Measurements from ENCODE around the gene DICER1.

The DICER1 gene

DNA sequence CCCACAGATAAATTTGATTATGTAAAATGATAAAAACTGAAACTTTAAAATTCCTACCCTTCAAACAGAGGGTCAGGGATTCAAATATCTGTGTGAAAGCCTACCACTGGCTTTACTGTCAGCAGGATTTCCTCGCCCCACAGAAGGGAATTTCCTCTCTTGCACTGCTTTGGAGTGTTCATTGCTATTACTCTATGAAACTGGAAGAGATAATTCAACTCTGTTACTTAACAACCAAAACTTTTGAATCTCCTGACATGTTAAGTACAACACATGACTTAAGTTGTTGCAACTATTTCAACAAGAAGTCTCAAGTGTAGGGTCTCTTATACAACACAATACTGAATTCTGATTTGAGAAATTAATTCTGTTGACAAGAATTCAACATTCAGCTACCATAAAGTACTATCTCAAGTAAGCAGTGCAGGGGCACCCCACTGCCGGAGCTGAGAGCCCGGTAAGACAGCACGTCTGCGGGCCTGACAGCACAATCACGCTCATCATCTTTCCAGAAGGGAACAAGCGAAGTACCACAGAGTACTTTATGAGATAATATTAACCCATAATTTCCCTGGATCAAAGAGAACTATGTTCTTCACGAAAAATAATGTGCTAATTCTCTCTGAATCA, 22.9 kb downstream of the DICER1 start:
- TF ChIP-seq, protein P1, sequence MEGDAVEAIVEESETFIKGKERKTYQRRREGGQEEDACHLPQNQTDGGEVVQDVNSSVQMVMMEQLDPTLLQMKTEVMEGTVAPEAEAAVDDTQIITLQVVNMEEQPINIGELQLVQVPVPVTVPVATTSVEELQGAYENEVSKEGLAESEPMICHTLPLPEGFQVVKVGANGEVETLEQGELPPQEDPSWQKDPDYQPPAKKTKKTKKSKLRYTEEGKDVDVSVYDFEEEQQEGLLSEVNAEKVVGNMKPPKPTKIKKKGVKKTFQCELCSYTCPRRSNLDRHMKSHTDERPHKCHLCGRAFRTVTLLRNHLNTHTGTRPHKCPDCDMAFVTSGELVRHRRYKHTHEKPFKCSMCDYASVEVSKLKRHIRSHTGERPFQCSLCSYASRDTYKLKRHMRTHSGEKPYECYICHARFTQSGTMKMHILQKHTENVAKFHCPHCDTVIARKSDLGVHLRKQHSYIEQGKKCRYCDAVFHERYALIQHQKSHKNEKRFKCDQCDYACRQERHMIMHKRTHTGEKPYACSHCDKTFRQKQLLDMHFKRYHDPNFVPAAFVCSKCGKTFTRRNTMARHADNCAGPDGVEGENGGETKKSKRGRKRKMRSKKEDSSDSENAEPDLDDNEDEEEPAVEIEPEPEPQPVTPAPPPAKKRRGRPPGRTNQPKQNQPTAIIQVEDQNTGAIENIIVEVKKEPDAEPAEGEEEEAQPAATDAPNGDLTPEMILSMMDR (IDR thresholded peaks at IDR 0.05; ENCODE audit: insufficient read depth, low read depth, low read length, missing control alignments): no peak
- no peak overlapping the region for H3K4me3 ChIP-seq (ENCODE audit: low read depth, low read length)
- DNase-seq (ENCODE audit: low read depth): no peak

- no peak for DNase-seq (ENCODE audit: low read depth)
- H3K4me3 ChIP-seq (ENCODE audit: low read depth, low read length): no peak overlapping the region
- TF ChIP-seq, protein P1 (IDR thresholded peaks at IDR 0.05; ENCODE audit: insufficient read depth, low read depth, low read length, missing control alignments): no peak
These were observed 24.0 kb downstream of the DICER1 start for GRCh38 chr14:95133282-95133681.

DNA sequence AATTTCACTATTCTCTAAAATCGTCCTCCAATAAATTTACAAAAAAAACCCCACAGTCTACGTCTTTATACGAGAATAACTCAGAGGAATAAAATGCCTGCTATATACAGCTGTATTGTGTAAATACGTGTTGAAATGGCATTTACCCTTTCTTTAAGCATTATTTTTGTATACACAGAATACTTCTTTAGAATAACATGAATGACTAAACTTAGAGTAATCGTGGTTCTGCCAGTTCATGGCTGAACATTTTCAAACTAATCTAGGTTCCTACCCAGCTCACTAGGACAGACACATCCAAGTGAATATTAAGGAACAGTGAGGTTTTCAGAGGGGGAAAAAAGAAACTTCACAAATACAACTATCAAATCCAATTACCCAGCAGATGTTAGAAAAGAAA, 24.6 kb downstream of the DICER1 start:
- no peak for DNase-seq (ENCODE audit: low read depth)
- no peak overlapping the region for H3K4me3 ChIP-seq (ENCODE audit: low read depth, low read length)
- TF ChIP-seq, protein P1 (IDR thresholded peaks at IDR 0.05; ENCODE audit: insufficient read depth, low read depth, low read length, missing control alignments): no peak

- no peak overlapping the region for H3K4me3 ChIP-seq (ENCODE audit: low read depth, low read length)
- TF ChIP-seq, protein P1 (IDR thresholded peaks at IDR 0.05; ENCODE audit: insufficient read depth, low read depth, low read length, missing control alignments): no peak
- no peak for DNase-seq (ENCODE audit: low read depth)
These were observed 26.8 kb downstream of the DICER1 start for GRCh38 chr14:95130549-95130948.

DNA sequence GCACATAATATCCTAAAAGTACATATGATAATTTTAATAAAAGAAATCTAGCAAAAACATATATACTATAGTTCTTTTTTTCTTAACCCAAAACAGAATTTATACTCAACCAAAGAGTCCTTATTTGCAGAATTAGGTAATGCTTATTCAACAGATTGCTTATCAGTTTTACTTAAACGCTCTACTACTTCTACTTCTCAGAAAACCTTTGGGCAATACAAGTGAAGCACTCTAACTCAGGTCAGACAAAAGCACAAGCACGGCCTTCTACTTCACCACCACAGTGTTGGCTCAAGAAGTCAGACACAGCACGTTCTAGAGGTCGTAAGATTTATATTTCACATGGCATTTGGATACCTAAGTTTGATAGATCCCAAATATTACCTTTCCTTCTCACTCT, 29.2 kb downstream of the DICER1 start:
- no peak overlapping the region for H3K4me3 ChIP-seq (ENCODE audit: low read depth, low read length)
- no peak for DNase-seq (ENCODE audit: low read depth)
- TF ChIP-seq, protein P1 (IDR thresholded peaks at IDR 0.05; ENCODE audit: insufficient read depth, low read depth, low read length, missing control alignments): no peak

DNA sequence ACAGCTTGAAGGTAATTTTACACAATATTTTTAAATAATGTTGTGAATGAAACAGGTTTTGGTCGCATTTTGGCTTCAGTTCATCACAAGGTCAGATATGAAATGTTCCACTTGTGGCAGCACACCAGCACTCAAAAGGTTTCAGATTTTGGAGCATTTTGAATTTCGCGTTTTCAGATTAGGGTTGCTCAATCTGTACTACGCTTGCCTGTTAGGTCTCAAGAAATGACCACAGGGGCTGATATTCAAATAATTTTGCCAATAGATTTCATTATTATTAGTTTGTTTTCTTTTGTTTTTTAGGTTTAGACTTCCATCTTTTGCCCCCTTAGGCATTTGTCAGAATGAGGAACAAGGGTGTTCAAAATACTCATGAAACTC, 29.8 kb downstream of the DICER1 start:
- TF ChIP-seq, protein P1 (IDR thresholded peaks at IDR 0.05; ENCODE audit: insufficient read depth, low read depth, low read length, missing control alignments): no peak
- peak; percentile 25 for DNase-seq (ENCODE audit: low read depth)
- H3K4me3 ChIP-seq (ENCODE audit: low read depth, low read length): no peak overlapping the region

GRCh38 chr14:95126906-95127530, 30.3 kb downstream of the DICER1 start:
- no peak overlapping the region for H3K4me3 ChIP-seq (ENCODE audit: low read depth, low read length)
- TF ChIP-seq, protein P1 (IDR thresholded peaks at IDR 0.05; ENCODE audit: insufficient read depth, low read depth, low read length, missing control alignments): no peak
- no peak for DNase-seq (ENCODE audit: low read depth)
